Loucy (cell line): ENCODE results near the gene AP3S1.

Experiments
- H2AFZ ChIP-seq: fragments of 200-600 bp; sonication (generic); 2 replicates; pipeline ENCODE4 v1.6.0; 2016; ENCODE audit warnings: antibody characterized with exemption, mild to moderate bottlenecking, low read length, moderate library complexity
- H3F3A ChIP-seq: fragments of 200-600 bp; 2 replicates; pipeline ENCODE4 v1.6.0; 2016; ENCODE audit warnings: antibody characterized with exemption, low read depth, mild to moderate bottlenecking
- H3K27me3 ChIP-seq: fragments of 200-600 bp; sonication (generic); 2 replicates; pipeline ENCODE4 v1.6.1; 2014; ENCODE audit warnings: low read length, mild to moderate bottlenecking; ENCODE audit not compliant: insufficient read depth, poor library complexity, severe bottlenecking
- H3K36me3 ChIP-seq: fragments of 200-600 bp; sonication (generic); 2 replicates; pipeline ENCODE4 v1.6.1; 2016; ENCODE audit warnings: low read length; ENCODE audit not compliant: insufficient read depth
- H3K4me1 ChIP-seq: fragments of 200-600 bp; sonication (generic); 2 replicates; pipeline ENCODE4 v1.5.1; 2014; ENCODE audit warnings: low read length, mild to moderate bottlenecking; ENCODE audit not compliant: insufficient read depth, poor library complexity, severe bottlenecking
- H3K4me2 ChIP-seq: fragments of 200-600 bp; sonication (generic); 2 replicates; pipeline ENCODE4 v1.6.0; 2014; ENCODE audit warnings: antibody characterized with exemption, low read length, low read depth, mild to moderate bottlenecking; ENCODE audit not compliant: poor library complexity, severe bottlenecking
- H3K4me3 ChIP-seq: fragments of 200-600 bp; sonication (generic); 2 replicates; pipeline ENCODE4 v1.5.1; 2014; ENCODE audit warnings: low read length, mild to moderate bottlenecking, mixed read lengths; ENCODE audit not compliant: poor library complexity, severe bottlenecking
- H3K79me2 ChIP-seq: fragments of 200-600 bp; sonication (generic); 2 replicates; pipeline ENCODE4 v1.6.1; 2014; ENCODE audit warnings: low read length; ENCODE audit not compliant: insufficient read depth
- H3K9ac ChIP-seq: fragments of 200-600 bp; sonication (generic); 2 replicates; pipeline ENCODE4 v1.6.0; 2014; ENCODE audit warnings: mild to moderate bottlenecking, low read depth, low read length, moderate library complexity; ENCODE audit not compliant: poor library complexity, severe bottlenecking
- H3K9me2 ChIP-seq: fragments of 200-600 bp; sonication (generic); replicated peaks from 2 replicates; pipeline ENCODE4 v1.6.1; 2016; ENCODE audit warnings: low read depth, low read length, mixed read lengths
- H3K9me3 ChIP-seq: fragments of 200-600 bp; sonication (generic); 2 replicates; pipeline ENCODE4 v1.6.1; 2014; ENCODE audit warnings: mild to moderate bottlenecking, antibody characterized with exemption, low read length, low read depth; ENCODE audit not compliant: insufficient read depth
- H4K20me1 ChIP-seq: fragments of 200-600 bp; sonication (generic); 2 replicates; pipeline ENCODE4 v1.6.0; 2014; ENCODE audit warnings: antibody characterized with exemption, low read length, mild to moderate bottlenecking; ENCODE audit not compliant: insufficient read depth, poor library complexity, severe bottlenecking
- EZH2phosphoT487 ChIP-seq: fragments of 200-600 bp; IDR thresholded peaks from 2 replicates; pipeline ENCODE4 v1.6.1; 2018; ENCODE audit warnings: antibody characterized with exemption, mild to moderate bottlenecking, moderate library complexity, borderline replicate concordance
- TF ChIP-seq, protein P1 (sequence below): fragments of 200-600 bp; sonication (generic); conservative IDR thresholded peaks from 2 replicates; pipeline ENCODE4 v1.5.1; 2014; ENCODE audit warnings: mild to moderate bottlenecking, antibody characterized with exemption, low read length

Gene AP3S1

DNA sequence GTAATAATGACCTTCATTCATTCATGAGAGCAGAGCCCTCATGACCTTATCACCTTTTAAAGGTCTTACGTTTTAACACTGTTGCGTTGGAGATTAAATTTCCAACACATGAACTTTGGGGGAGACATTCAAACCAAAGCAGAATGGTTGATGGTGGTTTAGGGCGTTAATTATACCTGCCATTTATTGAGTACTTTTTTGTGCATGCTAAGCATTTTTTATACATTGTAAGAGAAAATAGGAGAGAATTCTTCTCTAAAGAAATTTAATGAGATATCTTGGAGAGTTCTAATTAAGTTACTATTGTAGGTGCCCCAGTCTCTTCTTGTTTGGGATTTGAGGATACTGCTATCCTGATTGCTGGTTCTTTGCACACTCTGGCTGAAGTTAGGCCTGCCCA lies 12.4 kb downstream of the AP3S1 start:
- peaks cover 54% of the 10 kb centered on the region for H3K79me2 ChIP-seq
- H3F3A ChIP-seq, result no peaks in the 10 kb centered on the region
- no peak overlapping the region for H3K9ac ChIP-seq
- no peaks in the 10 kb centered on the region for H3K9me3 ChIP-seq
- H3K27me3 ChIP-seq, result no peaks in the 10 kb centered on the region
- H2AFZ ChIP-seq, result no peak overlapping the region
- no peaks in the 10 kb centered on the region for H3K9me2 ChIP-seq
- peaks cover 12% of the 10 kb centered on the region for H4K20me1 ChIP-seq
- no peaks in the 10 kb centered on the region for H3K36me3 ChIP-seq
- H3K4me2 ChIP-seq, result no peak overlapping the region
- no peak overlapping the region for H3K4me3 ChIP-seq
- TF ChIP-seq, protein P1, sequence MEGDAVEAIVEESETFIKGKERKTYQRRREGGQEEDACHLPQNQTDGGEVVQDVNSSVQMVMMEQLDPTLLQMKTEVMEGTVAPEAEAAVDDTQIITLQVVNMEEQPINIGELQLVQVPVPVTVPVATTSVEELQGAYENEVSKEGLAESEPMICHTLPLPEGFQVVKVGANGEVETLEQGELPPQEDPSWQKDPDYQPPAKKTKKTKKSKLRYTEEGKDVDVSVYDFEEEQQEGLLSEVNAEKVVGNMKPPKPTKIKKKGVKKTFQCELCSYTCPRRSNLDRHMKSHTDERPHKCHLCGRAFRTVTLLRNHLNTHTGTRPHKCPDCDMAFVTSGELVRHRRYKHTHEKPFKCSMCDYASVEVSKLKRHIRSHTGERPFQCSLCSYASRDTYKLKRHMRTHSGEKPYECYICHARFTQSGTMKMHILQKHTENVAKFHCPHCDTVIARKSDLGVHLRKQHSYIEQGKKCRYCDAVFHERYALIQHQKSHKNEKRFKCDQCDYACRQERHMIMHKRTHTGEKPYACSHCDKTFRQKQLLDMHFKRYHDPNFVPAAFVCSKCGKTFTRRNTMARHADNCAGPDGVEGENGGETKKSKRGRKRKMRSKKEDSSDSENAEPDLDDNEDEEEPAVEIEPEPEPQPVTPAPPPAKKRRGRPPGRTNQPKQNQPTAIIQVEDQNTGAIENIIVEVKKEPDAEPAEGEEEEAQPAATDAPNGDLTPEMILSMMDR, result no peak
- no peak for TF ChIP-seq EZH2phosphoT487
- peaks cover 10% of the 10 kb centered on the region for H3K4me1 ChIP-seq

DNA sequence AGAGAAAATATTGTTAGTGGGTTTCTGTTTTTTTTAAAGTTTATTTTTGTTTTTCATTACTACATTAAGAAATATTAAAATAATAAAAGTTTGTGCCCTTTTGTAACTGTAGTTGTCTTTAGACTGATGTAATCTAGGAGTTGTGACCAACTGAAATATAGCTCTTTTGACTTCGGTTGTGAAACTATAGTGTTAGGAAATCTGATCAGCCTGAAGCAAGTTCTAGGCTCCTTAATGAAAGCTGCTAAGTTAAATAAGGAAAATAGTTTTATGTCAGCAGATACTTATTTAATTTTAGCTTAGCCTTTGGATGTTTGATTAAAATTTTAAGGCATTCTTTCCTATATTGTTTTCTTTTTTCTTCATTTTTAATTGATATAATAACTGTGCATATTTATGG lies 14.2 kb downstream of the AP3S1 start:
- Histone ChIP-seq H3K9ac (no peak overlapping the region), H3K4me1 (peaks cover 6% of the 10 kb centered on the region), H3F3A (no peaks in the 10 kb centered on the region), H3K9me2 (no peaks in the 10 kb centered on the region), H3K79me2 (peaks cover 57% of the 10 kb centered on the region), H3K4me3 (no peak overlapping the region), H3K9me3 (no peaks in the 10 kb centered on the region), H3K4me2 (no peak overlapping the region), H2AFZ (no peak overlapping the region), H3K27me3 (no peaks in the 10 kb centered on the region), H4K20me1 (peaks cover 6% of the 10 kb centered on the region), H3K36me3 (no peaks in the 10 kb centered on the region)
- TF ChIP-seq EZH2phosphoT487, result no peak
- TF ChIP-seq, protein P1, result no peak

DNA sequence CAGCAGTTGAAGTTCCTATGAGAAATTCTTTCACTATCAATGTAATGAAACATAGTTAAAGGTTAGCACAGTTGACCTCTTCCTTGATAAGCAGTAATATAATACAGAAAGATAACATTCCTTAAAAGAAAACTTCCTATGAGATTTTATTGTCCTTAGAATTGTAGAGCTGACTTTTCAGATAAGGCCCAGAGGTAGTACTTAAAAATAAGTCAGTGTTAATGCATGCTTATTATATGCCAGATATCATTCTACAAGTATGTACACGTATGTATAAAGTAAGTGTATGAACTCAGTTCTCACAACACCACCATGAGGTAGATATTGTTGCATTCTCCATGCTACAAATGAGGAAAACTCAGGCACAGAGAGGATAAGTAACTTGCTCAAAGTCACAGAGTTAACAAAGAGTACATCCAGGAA lies 15.3 kb downstream of the AP3S1 start:
- peaks cover 6% of the 10 kb centered on the region for H3K4me1 ChIP-seq
- H3K79me2 ChIP-seq, result peaks cover 58% of the 10 kb centered on the region

More for the DNA sequence above, 15.3 kb downstream of the AP3S1 start:
- Histone ChIP-seq H4K20me1 (peaks cover under 1% of the 10 kb centered on the region), H3K9me3 (no peaks in the 10 kb centered on the region), H3K9ac (no peak overlapping the region), H3K4me3 (no peak overlapping the region), H2AFZ (no peak overlapping the region), H3K9me2 (no peaks in the 10 kb centered on the region), H3K36me3 (no peaks in the 10 kb centered on the region), H3K27me3 (no peaks in the 10 kb centered on the region), H3F3A (no peaks in the 10 kb centered on the region), H3K4me2 (no peak overlapping the region)
- no peak for TF ChIP-seq EZH2phosphoT487
- TF ChIP-seq, protein P1, result no peak
